GM18519 (cell line): ENCODE results near the gene CLTB.
"Not testable (repeated sequence)": the region's sequence is repeated elsewhere in the genome, so short reads cannot be mapped to it uniquely, and the experiment has no call there.

Source experiments
- ATAC-seq: cut with Tn5 transposase; IDR thresholded peaks from one replicate; pipeline ENCODE4 v1.9.1; 2021; ENCODE audit warnings: mild to moderate bottlenecking, moderate library complexity; ENCODE audit not compliant: unreplicated experiment, low FRiP score

Gene CLTB

GRCh38 chr5:176415952-176416924 is at the start of gene CLTB:
CLTB (minus strand) TSS chr5:176416539; CDS start chr5:176416363, 176 bp downstream.
- peak; percentile 83 for ATAC-seq

DNA sequence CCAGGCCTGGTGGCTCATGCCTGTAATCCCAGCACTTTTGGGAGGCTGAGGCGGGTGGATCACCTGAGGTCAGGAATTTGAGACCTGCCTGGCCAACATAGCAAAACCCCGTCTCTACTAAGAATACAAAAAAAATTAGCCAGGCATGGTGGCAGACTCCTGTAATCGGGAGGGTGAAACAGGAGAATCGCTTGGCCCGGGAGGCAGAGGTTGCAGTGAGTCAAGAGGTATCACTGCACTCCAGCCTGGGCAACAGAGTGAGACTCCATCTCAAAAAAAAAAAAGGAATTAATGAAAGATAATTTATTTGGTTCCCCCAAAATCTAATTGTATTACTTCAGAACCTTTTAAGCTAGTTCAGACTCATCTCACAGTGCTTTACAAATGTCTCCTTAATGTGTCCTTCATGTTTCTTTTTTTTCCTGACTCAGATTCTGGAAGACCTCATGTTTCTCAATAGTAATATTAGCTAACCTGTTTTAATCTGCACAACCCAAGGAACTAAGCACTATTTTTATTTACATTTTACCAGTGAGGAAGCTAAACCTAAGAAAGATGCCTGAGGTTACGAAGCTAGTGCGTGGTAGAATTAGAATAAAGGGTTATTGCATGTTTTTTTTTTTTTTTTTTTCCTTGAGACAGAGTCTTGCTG is 46.9 kb upstream of the CLTB start:
- no peak for ATAC-seq

GRCh38 chr5:176461349-176461748 is 45.0 kb upstream of the CLTB start:
- no peak for ATAC-seq

GRCh38 chr5:176458904-176459561 is 42.7 kb upstream of the CLTB start:
- no peak for ATAC-seq

GRCh38 chr5:176454724-176455394 is 38.5 kb upstream of the CLTB start:
- ATAC-seq, result no peak

DNA sequence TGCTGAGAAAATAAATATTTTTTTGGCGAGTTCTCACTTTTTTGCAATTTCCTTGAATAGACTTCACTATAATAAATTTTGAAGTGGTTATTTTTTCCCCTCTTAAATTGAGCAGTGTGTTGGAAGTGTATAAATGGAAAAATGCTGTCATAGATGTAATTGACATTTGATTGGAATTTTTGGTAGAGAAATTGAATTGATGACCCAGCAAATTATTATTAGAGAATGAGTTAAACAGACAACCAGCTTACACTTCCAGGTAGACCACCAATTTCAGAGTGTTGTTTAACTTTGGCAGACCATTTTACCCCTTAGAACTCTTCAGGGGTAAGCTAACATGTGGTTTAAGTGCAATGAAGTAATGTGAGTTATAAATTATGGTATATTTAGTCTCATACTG is 33.7 kb upstream of the CLTB start:
- ATAC-seq, result no peak

DNA sequence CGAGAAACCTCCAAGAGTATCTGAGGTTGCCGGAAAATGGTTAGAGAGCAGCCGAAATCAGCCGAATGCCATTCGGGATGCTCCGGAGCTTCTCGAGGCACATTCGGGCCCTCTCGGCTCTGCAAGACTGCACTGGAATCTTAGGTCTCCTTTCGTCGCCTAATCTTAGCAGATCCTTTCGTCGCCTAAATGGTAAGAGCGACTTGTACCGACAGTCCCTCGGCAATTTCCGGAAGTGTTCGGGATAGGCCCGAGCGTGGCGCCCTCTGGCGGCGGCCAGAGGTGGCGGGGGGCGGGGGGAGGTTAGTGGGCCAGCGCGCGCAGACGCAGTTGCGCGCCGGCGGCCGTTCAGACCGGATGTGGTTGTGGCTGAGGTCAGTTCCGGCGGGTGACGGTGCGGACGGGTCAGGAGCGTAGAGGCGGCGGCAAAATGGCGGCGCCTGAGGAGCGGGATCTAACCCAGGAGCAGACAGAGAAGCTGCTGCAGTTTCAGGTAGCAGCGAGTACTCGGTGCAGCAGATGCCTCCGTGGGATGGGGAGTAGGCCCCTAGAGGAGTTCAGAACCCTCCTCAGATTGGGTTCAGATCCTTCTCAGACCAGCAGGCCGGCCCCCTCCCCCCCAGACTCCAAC is 31.8 kb upstream of the CLTB start, which contains the start of gene FAF2:
Gene FAF2 (plus strand): TSS at position 408 of the 631 bp plus-strand sequence. CDS start 23 bp downstream, at position 431.
- peak; percentile 95 for ATAC-seq

- peak; percentile 4 for ATAC-seq
These were observed 31.2 kb upstream of the CLTB start for GRCh38 chr5:176447591-176447977.

DNA sequence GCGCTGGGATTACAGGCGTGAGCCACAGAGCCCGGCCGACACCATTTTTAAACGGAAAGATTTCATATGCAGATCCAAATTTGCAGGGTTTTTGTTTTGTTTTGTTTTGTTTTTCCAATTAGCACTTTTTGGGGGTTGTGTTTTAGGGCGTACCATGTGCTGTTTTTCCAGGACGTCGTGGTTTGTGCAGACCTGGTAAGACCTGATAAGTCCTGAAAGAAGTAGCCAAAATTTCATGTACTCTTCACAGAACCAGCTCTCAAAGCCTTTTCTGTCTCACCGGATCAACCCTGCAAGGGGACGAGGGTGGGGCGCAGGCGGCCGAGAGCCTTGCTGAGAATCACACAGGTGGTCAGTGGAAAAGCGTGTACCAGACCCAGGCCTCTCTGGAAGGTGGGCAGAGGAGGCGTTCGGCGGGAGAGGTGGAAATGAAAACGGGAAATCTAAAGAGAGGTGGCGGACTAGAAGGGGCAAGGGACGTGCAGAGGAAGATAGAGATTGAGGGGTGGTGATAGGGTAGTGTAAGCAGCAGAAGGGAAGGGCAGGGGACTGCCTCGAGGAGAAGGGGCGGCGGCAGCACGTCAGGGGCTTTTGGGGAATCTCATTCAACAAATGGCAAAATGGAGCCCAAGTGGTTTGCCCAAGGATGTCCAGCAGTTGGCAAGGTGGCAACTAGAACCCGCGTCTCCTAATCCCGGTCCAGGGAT is 30.7 kb upstream of the CLTB start:
- no peak for ATAC-seq

- ATAC-seq, result no peak
These were observed 29.8 kb upstream of the CLTB start for GRCh38 chr5:176446028-176446665.

DNA sequence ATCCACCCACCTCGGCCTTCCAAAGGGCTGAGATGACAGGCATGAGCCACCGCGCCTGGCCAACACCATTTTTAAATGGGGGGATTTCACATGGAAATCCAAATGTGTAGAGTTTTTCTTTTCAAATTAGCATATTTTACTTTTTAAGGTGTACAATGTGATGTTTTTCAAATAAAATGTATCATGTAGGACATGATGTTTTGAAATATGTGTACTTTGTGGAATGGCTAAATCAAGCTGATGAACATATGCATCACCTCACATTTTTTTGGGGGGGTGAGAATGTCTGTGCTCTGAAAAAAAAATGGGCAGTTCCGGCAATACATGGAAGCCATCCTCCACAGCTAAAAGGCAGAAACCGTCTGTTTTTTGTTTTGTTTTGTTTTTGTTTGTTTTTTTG is 28.4 kb upstream of the CLTB start:
- no peak for ATAC-seq

GRCh38 chr5:176442911-176443310 is 26.6 kb upstream of the CLTB start:
- not testable (repeated sequence) for ATAC-seq

DNA sequence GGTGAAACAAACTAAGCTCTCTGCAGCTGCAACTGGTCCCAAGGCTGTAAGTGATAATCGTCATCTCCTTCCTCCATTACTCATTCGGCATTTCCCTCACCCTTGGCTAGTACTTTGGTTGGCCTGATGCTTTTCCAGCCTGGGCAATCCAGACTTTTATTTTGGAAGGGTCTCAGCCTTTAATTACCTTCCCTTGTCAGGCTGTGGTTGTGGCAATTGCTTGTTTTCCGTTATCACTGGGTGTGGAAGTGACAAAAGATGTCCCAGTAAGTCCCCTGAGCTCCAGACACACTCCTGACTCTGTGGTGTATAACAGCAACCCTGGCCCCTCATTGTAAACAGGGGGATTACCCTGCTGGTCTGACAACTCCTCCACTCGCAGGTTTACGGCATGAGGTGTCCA is 25.6 kb upstream of the CLTB start:
- no peak for ATAC-seq

- ATAC-seq, result no peak
These were observed 24.8 kb upstream of the CLTB start for GRCh38 chr5:176440927-176441706.

DNA sequence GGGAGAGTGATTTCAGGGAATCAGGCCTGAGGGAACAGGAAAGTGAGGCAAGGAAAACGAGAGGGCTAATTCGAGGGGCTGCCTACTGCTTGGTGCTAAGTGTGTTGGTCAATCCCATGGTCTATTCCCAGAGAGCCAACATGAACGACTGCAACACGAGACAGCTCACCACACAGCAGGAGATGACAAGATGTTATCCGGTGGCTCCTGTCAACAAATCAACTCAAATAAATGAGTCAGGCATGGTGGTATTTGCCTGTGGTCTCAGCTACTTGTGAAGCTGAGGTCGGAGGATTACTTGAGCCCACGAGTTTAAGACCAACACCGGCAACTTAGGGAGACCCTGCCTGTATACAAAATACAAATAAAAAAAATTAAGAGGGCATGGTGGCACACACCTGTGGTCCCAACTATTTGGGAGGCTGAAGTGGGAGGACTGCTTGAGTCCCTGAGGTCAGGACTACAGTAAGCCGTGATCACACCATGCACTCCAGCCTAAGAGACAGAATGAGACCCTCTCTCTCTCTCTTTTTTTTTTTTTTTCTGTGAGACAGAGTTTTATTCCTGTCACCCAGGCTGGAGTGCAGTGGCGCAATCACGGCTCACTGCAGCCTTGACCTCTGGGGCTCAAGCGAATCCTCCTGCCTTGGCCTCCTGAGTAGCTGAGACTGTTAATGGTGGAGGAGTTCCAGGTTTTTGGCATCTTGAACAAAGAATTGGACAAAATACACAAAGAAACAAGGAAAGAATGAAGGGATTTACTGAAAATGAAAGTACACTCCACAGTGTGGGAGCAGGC is 22.8 kb upstream of the CLTB start:
- no peak for ATAC-seq

GRCh38 chr5:176436656-176437055 is 20.3 kb upstream of the CLTB start:
- no peak for ATAC-seq

GRCh38 chr5:176432707-176433106 is 16.4 kb upstream of the CLTB start:
- no peak for ATAC-seq
